ENCODE results near the gene GALNT9.

DNA sequence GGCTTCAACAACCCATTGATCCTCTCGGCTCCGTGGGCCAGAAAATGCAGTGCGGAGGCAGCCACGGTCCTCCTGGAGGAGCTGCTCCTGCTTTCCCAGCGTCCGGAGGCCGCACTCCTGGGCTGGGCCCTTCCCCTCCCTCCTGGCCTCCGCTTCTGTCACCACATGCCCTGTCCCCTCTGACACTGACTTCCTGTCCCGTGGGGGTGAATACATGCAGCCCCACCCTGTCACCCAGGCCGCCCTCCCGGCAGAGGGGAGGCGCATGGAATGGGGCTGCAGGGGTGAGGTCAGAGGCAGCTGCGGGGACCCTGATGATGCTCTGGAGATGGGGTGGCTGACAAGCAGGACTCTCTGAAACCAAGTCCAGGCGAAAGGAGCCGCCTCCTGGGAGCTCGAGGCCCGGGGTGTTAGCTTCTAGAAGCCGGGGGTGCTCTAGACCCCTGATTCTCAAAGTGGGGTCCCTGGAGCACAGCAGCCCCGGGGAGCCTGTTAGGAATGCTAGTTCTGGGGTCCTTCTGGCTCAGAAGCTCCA lies 152.9 kb downstream of the GALNT9 start:
- TF ChIP-seq CTCF (IDR thresholded peaks at IDR 0.05) (no peak), POLR2AphosphoS5 (IDR thresholded peaks at IDR 0.05) (no peak), POLR2A (IDR thresholded peaks at IDR 0.05) (no peak)

Data from sigmoid colon (tissue), 4 donors.